AML-193 (cell line): ENCODE measurements around the gene ANKRD33.

Experiments
- DNase-seq, 2 experiments: peaks; one replicate each; lab custom pipeline; 2025; lab: John Stamatoyannopoulos, UW

ANKRD33 gene

GRCh38 chr12:51860986-51861385 is 26.9 kb upstream of the ANKRD33 start:
- DNase-seq: no peak

GRCh38 chr12:51862947-51863346 is 25.0 kb upstream of the ANKRD33 start:
- DNase-seq: no peak

- DNase-seq: no peak
These were observed 24.5 kb upstream of the ANKRD33 start for GRCh38 chr12:51863363-51863932.

GRCh38 chr12:51863933-51864832 is 23.7 kb upstream of the ANKRD33 start:
- DNase-seq: no peak

GRCh38 chr12:51864833-51865670 is 22.9 kb upstream of the ANKRD33 start:
- no peak for DNase-seq

- no peak for DNase-seq
These were observed 22.1 kb upstream of the ANKRD33 start for GRCh38 chr12:51865757-51866270.

GRCh38 chr12:51866324-51866723 is 21.6 kb upstream of the ANKRD33 start:
- DNase-seq: no peak

- DNase-seq: no peak
These were observed 21.1 kb upstream of the ANKRD33 start for GRCh38 chr12:51866762-51867161.

GRCh38 chr12:51867371-51867770 is 20.5 kb upstream of the ANKRD33 start:
- no peak for DNase-seq

GRCh38 chr12:51867796-51868428 is 20.0 kb upstream of the ANKRD33 start:
- DNase-seq: no peak

- DNase-seq: no peak
These were observed 18.9 kb upstream of the ANKRD33 start for GRCh38 chr12:51868821-51869495.

GRCh38 chr12:51869496-51869865 is 18.4 kb upstream of the ANKRD33 start:
- DNase-seq: no peak

GRCh38 chr12:51869931-51870330 is 18.0 kb upstream of the ANKRD33 start:
- DNase-seq: no peak

- DNase-seq: no peak
These were observed 17.4 kb upstream of the ANKRD33 start for GRCh38 chr12:51870504-51870903.

GRCh38 chr12:51871126-51871525 is 16.8 kb upstream of the ANKRD33 start:
- DNase-seq: peak; percentile 27 to 44

- no peak for DNase-seq
These were observed 15.8 kb upstream of the ANKRD33 start for GRCh38 chr12:51871918-51872688.

- no peak for DNase-seq
These were observed 15.3 kb upstream of the ANKRD33 start for GRCh38 chr12:51872689-51872981.

- DNase-seq: no peak
These were observed 14.5 kb upstream of the ANKRD33 start for GRCh38 chr12:51873251-51873994.

- no peak for DNase-seq
These were observed 13.9 kb upstream of the ANKRD33 start for GRCh38 chr12:51874000-51874399.

- no peak for DNase-seq
These were observed 13.4 kb upstream of the ANKRD33 start for GRCh38 chr12:51874486-51874885.
